ENCODE results near the gene SLCO4A1. TPM values are rescaled to one million over a fixed set of nuclear protein-coding genes. Genes with fewer than 3 reads are reported as not detected.

Gene SLCO4A1
- total and polyA plus RNA-seq, 2 donors (not counting 3 experiments of a cell fraction or from before 2014, with no cell fraction given) = 1.4 to 4.1 TPM

GRCh38 chr20:62706344-62706743 lies 64.0 kb downstream of the SLCO4A1 start:
- dilution Hi-C loops (cut with MboI; ENCODE audit: extremely low pct_ligation_motif_present, low sequenced_read_pairs) (no loop called here), intact Hi-C loops (cut with micrococcal nuclease) (no loop called here)
- no peak overlapping the region for H3K4me3 ChIP-seq (replicated peaks in 1 of 3; ENCODE audit: insufficient read depth in 1 of 3, low read depth in 1 of 3, low read length in 3 of 3)
- H3K27ac ChIP-seq (ENCODE audit: insufficient read depth, low read depth, low read length) = no peak overlapping the region
- TF ChIP-seq MYC (IDR thresholded peaks at IDR 0.05; ENCODE audit: low read depth, low read length) (no peak), GATA2 (IDR thresholded peaks at IDR 0.05; ENCODE audit: insufficient read depth, insufficient read length, low read depth, low read length) (no peak), FOS (IDR thresholded peaks at IDR 0.05; ENCODE audit: borderline replicate concordance, insufficient read depth, low read length) (no peak), MAX (IDR thresholded peaks at IDR 0.05; ENCODE audit: insufficient read depth, insufficient read length) (no peak), EZH2 (IDR thresholded peaks at IDR 0.05; ENCODE audit: borderline replicate concordance, low read depth, low read length, severe bottlenecking) (no peak), POLR2AphosphoS5 (IDR thresholded peaks at IDR 0.05; ENCODE audit: insufficient read depth, low read depth, low read length) (no peak), CTCF (IDR thresholded peaks at IDR 0.05; ENCODE audit: extremely low read depth in 1 of 2, insufficient read depth in 1 of 2, low read depth in 1 of 2, low read length in 2 of 2) (no peak), JUN (IDR thresholded peaks at IDR 0.05; ENCODE audit: borderline replicate concordance, insufficient read depth, insufficient read length, low read depth) (no peak), POLR2A (IDR thresholded peaks at IDR 0.05; ENCODE audit: low read depth, low read length) (no peak)
- H3K79me2 ChIP-seq (ENCODE audit: control insufficient read depth, insufficient read depth, low read length) = no peaks in the 10 kb centered on the region
- FAIRE-seq (no peak), DNase-seq (ENCODE audit: low read depth, low spot score) (no peak)
- H2AFZ ChIP-seq (ENCODE audit: low read depth, low read length) = no peak overlapping the region
- ChIA-PET CTCF (interaction anchor here (1.0 to 4.6 kb wide), 3 partner anchors 17 to 88 kb away, joined by 3 to 20 read pairs (median 5); no protein-coding TSS in a partner anchor), POLR2A (interaction anchor here (0.6 kb wide), 1 partner anchor 97 kb away, joined by 3 read pairs; no protein-coding TSS in a partner anchor)
- peaks cover 4 to 24% of the 10 kb centered on the region in 2 experiments for H3K27me3 ChIP-seq (ENCODE audit: control insufficient read depth in 2 of 2, insufficient read depth in 2 of 2, low read length in 2 of 2)
- no peak overlapping the region for H3K9ac ChIP-seq (replicated peaks; ENCODE audit: extremely low read depth, insufficient read depth, low read length)
- BruUV-seq (replicated peaks) = no TSS peak
- H3K9me3 ChIP-seq (replicated peaks; ENCODE audit: control insufficient read depth, insufficient read depth, low read length) = no peaks in the 10 kb centered on the region
- no peaks in the 10 kb centered on the region for H3K9me1 ChIP-seq (replicated peaks; ENCODE audit: control insufficient read depth, extremely low read depth, insufficient read depth, low read length)
- H3K4me2 ChIP-seq (ENCODE audit: insufficient read depth, low read length) = no peak overlapping the region
- no peaks in the 10 kb centered on the region for H4K20me1 ChIP-seq (replicated peaks; ENCODE audit: control insufficient read depth, extremely low read depth, insufficient read depth, low read length)
- H3K36me3 ChIP-seq (ENCODE audit: control insufficient read depth in 2 of 2, extremely low read depth in 1 of 2, insufficient read depth in 2 of 2, low read length in 2 of 2) = no peaks in the 10 kb centered on the region
- H3K4me1 ChIP-seq (ENCODE audit: control insufficient read depth, extremely low read depth, insufficient read depth, low read length) = peaks cover 26% of the 10 kb centered on the region
